Ammon's horn (tissue), 1 donor: Measurements from ENCODE around the gene MCFD2.

Experiments
- DNase-seq: peaks from one replicate; pipeline ENCODE4 v3.0.0-alpha.2; 2016; ENCODE audit warnings: low spot score

Gene MCFD2

DNA sequence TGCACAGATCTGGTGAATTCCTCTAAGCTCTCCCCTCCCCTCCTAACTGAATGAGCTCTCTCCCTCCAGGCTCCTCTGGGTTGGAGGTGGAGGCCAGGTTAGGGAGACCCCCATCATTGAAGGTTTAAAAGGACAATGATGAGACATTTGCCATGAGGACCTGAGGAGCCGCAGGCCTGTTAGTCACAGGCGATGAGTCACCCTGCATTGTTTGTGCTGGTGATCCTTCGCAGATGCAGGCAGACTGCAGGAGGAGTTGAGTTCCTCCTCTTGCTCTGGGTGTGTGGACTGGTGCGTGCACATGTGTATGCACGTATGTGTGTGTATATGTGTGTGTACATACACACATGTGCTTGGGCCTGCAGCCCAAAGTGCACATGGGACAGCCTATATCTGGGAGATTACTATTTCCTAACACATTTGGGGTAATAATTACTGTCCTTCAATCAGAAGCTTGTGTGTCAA, 42.0 kb downstream of the MCFD2 start:
- peak; percentile 73 for DNase-seq

DNA sequence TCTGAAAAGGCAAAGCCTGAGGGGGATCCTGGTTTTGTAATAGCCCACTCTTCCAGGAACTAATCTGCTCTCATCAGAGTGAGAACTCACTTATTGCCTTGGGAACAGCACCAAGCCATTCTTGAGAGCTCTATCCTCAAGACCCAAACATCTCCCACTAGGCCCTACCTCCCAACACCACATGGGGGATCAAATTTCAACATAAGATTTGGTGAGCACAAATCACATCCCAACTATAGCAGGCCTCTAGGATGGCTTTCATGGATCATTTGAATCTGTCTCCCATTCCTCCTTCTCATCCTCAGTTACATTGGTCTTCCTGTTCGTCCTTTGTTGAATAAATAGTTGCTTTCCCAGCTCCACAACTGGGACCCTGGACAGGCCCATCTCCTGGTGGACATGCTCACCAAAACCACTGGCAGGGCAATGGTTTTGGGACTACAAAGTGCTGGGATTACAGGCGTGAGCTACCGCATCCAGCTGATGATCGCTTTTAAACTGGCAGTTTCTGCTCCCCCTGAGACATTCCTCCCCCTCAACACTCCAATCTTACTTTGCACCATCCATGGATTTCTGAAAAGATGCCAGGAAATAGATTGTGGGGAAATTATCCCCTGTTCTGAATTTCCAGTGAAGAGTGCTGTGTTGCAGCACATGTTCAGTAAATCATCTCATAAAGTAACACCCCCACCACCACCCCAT, 42.6 kb downstream of the MCFD2 start:
- DNase-seq: no peak

DNA sequence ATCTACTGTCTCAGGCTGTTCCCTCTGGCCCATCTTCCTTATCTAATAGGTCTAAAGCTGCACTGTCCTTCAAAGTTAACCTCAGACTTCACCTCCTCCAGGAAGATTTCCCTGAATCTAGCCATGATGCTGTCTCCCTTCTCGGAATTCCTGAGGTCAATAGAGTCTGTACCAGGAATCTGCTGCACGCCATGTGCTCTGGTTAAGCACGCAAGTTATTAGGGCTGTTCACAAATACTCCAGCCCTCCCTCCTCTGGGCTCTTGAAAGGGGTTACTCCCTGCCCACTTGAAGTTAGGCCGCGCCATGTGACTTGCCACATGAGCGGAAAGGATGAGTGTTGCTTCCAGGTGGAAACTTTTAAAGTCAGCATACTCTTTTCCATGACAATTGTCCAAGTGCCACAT, 43.6 kb downstream of the MCFD2 start:
- no peak for DNase-seq

DNA sequence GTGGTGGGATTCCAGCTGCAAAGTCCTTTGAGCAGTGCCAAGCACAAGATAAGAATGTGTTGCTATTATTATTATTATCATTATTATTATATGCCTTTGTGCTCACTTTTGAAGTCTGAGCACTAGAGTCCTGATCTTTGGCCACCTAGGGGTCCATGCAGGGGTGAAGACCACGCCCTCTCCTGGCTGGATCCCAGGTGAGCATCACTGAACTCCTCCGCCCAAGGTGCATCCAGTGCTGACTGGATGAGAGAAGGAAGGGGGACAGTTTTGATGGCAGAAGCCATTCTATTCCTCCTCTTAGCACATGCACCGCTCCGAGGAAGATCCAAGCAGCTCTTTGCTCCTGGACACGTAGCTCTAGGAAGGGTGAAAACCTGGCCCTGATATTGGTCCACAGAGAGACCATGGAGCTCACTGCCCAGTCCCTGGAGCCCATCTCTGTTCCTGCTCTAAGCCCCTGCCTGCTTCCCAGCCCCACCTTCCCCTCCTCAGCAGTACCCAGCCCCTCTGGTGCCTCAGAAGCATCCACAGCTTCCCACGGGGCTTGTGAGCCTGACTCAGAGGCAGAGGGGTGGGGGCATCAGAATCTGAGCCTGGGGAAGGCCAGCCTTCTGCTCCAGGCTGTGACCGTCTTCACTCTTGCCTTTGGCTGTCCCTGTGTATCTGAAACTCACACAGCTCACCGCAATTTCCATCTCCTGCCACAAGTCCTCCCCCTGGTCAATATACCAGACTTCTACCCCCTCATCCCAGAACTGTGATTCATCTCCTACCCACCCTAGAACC, 45.4 kb downstream of the MCFD2 start:
- DNase-seq: no peak

DNA sequence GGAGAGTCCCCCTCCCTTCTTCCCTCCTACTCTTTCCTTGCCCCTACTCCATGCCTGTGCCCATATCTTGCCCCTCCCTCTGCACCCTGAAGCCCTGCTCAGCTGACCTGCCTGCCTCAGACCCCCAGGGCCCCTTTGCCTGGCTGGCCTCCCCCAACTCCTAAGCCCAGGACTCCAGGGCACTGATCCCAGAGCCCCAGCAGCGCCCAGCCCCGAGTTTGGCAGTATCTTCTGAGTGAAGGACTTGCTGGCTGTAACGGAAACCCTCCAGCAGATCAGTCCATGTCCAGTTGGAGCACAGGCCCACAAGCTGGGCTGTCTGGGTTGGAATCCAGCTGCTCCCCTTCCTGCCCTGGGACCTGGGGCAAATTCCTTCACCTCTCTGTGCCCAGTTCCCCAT, 46.0 kb downstream of the MCFD2 start:
- no peak for DNase-seq

DNA sequence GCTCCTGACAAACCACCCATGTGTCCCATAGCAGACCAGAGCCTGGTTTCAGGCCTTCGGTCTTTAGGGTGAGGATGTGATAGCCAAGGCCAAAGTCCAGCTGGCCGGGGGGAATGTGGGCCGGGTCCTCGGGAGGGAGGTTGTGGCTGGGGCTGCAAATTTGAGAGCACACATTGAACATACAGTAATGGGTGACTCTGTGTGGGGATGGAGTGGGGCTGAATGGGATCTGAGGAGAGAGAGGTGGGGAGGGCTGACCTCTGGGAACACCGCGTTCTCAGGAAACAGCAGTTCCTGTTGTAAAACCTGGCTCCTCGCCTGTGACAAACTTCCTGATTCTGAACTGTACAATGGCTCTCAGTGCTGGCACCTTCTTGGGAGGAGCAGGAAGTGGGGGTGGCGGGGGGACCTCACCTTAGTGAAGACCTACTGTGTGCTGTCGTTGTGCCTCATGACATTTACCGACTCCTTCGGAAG, 48.8 kb downstream of the MCFD2 start:
- no peak for DNase-seq

DNA sequence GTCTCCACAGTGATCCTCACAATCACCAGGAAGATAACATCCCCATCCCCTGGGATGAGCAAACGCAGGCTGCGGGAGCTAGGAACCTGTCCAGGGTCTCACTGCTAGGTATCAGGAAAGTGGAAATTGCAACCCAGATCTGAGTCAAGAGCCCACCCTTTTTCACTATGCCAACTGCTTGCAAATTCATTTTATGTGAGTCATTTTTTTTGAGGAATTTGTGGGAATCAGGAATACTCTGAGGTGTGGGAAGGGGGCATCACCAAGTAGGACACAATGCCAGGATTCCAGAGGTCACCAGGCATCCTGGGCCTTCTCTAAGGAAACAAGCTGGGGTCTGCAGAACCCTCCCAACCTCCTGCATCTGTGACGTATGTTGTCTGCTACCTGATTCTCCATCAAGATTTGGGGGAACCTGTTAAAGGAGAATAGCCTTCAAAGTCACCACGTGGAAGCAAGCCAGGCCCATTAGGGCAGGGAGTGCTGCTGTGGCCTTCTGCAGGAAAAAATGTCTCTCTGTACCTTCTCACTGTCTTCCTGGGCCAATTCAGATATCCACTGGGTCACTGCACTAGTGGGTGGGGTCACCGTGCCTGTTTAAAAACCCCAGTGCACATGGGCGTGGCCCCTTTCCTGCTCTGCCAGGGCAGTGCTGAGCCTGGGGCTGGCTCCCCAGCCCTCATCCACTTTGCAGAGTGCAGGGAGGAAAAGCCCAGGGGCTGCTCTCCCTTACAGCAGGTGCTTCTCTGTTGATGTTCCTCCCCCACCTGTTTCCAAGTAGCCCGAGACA, 50.2 kb downstream of the MCFD2 start:
- no peak for DNase-seq

DNA sequence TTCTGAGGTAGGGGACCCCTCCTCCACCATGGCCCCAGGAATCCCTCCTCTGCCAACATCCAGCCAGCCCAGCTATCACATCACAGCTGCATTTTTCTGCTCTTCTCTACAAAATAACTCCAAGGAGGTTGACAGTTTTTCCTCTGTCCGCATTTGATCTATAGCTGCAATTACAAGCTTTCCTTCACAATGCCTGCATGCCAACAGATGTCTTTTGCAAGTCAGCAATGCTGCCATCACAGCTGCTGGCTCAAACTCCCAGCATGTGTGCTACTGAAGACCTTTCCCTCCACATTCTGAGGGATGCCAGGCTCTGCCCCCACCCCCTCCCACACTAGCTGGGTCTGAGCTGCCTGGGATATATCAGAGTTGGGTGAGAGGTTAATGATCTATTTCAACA, 51.7 kb downstream of the MCFD2 start:
- DNase-seq: no peak

DNA sequence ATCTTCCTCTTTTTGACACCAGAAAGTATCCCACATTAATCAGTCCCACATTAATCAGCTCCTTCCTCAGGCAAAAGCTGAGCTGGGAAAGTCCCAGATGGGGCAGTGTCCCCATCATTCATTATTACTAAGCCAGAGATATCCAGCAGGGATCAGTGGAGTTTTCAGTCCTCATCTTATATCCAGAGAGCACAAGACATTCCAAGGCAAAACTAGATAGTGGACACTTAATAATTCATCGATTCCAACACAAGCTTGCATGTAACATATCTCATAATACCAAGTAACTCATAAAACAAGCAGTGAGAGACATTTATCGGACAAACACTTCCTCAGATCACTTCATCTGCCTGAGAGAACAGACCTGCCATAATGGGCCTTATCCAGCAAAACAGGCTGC, 53.1 kb downstream of the MCFD2 start:
- no peak for DNase-seq

DNA sequence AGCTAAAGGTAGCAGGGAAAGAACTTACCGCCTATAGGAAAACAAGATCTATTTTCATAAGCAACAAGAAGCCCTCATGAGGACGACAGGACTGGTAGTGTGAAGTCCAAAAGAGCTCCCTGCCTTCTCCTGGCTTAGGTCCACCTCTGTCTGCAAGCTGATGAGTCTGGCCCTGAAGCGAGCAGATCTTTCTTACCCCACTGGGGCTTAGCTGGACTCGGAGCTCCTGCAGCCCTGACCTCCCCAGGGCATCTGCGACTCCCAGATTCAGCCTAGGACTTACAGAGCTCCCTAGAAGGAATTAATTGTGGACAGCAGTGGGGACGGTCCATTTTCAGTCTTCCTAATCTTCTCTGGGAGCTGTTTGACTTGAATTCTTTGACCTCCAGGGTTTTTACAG, 53.7 kb downstream of the MCFD2 start:
- DNase-seq: no peak

DNA sequence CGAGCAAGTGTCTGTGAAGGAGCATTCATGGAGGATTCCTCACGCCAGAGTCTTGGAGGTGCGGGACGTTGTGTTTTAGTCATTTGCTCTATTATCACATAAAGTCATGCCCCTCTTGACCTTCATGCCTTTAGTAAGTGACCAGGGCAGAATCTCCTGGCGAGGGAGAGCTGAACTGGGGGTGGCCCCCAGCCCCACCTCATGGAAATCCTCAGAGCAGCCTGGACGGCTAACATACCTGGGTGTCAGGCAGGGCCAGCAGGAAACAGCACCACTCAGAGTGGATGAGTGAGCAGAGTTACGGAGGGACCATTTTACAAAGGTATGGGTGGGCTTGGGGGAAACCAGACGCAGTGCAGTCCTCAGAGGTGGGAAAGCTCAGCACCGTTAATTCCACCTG, 56.1 kb downstream of the MCFD2 start:
- no peak for DNase-seq

DNA sequence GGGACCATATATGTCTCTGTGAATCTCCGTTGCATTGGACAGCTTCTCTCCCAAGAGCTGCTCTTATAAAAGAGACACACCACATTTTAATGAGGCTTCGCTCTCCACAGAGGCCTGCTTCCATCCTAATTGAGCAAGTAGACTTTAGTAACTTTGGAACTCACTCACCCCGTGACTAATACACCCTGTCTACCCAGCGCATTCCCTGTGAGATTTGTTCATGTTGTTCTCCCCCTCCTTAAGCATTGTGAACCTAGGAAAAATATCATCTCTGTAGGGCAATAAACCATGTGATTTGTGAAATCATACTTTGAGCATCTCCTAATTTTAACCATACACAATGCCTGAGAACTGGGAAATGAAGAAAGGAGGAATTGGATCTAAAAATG, 56.9 kb downstream of the MCFD2 start:
- no peak for DNase-seq

DNA sequence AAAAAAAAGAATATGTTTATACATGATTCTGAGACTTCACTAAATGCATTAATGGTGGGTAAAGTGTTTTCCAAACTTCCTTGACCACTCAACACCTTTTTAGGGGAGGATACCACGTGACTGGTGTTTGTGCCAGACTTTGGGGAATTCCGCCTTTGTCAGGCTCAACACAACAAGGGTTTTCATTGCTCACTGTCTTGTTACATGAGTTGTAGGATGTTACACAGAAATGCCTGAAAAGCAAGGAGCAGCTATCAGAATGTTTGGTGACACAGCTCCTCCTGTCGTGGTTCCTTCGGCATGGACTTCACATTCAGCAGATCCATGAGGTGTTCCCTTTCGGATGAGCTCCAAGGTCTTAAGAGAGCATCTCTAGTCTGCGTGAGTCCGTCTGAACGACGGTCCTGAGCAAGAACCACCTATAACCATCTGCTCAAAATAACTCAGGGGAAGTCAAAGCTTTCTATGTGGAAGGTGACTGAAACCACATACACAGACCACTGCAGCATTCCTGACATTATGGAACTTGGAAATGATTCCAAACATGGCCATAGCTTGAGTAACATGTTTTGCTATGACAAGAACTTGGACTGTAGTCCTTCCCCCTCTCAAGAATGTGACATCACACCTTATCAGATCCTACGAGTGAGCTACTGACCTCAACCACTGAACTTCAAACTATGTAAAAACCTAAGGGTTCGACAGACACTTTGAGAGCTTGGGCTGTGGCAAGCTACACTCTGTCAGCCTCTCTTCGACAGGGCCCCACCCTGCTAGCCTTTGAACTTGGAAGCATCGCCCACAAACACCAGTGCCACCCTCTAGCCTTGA, 57.5 kb downstream of the MCFD2 start:
- no peak for DNase-seq

DNA sequence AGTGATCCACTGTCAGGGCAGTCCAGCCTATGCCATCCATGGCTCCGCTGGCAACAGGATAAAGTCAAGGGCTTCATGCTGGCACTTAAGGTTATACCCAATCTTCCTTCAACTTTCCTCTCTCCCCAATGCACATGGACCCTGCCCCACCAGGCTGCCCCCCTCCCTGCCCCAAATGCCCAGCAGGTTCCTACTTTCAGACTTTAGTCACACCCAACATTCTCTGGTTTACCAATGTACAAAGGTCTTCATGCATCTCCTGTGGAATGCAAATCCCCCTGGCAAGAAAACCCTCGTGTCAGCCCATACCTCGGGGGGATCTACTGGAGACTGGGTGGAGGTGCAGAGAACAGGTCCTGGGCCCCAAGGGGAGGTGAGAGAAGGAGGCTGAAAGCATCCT, 59.3 kb downstream of the MCFD2 start:
- no peak for DNase-seq

DNA sequence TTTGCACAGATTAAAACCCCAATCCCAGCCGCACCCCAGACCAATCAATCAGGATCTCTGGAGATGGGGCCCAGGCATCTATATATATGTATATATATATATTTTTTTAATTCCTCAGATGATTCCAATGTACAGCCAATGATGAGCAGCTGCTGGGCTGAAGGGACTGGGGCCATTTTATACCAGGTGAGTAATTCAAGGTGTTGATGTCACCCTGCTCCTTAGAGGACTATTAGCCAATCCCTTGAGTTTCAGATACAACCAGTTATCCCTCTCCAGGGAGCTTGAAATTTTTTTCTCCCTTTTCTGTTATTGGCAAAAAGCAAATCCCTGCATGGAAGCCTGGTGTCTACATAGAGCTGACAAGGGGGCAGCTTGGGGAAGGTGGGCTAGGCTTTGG, 59.8 kb downstream of the MCFD2 start:
- DNase-seq: no peak

DNA sequence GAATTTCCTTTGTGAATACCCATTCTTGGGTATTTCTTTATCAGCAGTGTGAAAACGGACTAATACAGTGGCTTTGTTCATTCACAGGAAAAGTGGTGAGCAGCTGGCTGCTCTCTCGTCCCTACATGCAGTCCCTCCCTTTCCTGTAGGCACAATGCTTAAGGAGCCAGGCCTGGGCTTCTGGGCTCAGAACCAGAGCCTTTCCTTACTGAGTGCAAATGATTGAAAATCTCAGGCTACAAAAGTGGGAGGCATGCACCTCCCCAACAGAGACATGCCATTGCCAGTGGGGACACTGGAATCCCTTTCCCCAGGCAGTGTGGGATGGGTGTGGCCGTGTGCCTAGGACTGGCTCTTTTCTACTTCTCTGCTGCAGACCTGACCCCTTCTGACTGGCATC, 61.3 kb downstream of the MCFD2 start:
- DNase-seq: no peak

DNA sequence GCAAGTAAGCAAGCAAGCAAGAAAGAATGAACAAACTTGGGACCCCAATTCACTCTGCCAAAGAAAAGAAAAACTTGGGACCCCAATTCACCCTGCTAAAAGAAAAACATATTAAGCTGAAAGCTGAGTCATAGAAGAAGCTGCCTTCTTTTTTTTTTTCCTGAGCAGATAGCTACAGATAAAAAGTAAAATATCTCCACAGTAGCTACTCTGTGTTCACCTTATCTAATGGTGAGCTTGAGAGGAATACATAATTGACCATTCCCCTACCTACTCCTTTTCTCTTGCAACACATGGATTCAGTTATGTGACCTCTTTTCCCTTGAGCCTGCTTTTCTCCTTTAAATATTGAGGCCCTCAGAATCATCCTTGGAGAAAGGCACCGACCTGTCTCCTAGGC, 63.0 kb downstream of the MCFD2 start:
- no peak for DNase-seq

DNA sequence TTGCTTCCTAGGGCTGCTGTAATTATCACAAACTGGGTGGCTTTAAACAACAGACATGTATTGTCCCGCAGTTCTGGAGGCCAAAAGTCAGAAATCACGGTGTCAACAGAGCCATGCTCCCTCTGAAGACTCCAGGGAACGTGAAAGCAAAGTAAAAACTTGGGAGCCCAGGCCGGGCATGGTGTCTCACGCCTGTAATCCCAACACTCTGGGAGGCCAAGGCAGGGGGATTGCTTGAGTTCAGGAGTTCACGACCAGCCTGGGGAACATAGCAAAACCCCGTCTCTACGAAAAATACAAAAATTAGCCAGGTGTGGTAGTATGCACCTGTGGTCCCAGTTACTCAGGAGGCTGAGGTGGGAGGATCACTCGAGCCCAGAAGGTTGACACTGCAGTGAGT, 63.5 kb downstream of the MCFD2 start:
- no peak for DNase-seq
